Astrocyte of the cerebellum (primary cell): Measurements from ENCODE around the gene KLHL3.

Source experiments
- DNase-seq: peaks from one replicate; pipeline ENCODE4 v3.0.0-alpha.2; 2011; ENCODE audit warnings: low read depth
- H3K4me3 ChIP-seq: 2 replicates; pipeline ENCODE4 v1.5.1; 2011; ENCODE audit warnings: mild to moderate bottlenecking, low read depth, low read length, moderate library complexity
- in situ Hi-C: cut with HindIII; loops from 2 replicates; pipeline ENCODE4 v1.10.0; 2017; ENCODE audit warnings: low sequenced_read_pairs
- TF ChIP-seq, protein P1 (sequence below): IDR thresholded peaks from 2 replicates; pipeline ENCODE4 v1.5.1; 2012; ENCODE audit warnings: low read length, low read depth, moderate library complexity, mild to moderate bottlenecking; ENCODE audit errors: missing control alignments

KLHL3 gene

DNA sequence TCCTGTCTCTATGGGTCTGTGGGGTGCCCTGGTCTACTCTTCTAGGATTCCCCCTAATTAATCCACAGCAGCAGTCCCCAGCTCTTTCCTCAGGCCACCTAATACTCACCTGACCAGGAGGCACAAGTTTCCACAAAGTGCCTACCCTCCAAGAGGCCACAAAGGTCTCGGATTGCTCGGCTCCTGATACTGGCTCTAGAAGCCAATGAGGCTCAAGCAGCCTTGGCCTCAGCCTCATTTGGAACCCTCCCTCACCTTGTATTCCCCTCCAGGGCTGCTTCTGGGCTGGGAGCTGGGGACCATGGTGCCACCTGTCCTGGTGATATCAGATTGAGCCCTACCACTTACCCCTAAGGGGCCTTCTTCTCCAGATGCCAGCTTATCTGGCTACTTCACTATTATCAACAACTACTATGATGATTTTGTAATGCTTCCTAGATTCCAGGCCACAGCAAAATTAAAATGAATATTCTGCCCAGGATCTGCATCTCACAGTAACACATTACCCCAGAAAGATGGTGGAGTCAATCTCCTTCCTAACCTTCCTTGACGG is 133.1 kb downstream of the KLHL3 start:
- in situ Hi-C loops, result no loop called here
- no peak overlapping the region for H3K4me3 ChIP-seq
- TF ChIP-seq, protein P1, sequence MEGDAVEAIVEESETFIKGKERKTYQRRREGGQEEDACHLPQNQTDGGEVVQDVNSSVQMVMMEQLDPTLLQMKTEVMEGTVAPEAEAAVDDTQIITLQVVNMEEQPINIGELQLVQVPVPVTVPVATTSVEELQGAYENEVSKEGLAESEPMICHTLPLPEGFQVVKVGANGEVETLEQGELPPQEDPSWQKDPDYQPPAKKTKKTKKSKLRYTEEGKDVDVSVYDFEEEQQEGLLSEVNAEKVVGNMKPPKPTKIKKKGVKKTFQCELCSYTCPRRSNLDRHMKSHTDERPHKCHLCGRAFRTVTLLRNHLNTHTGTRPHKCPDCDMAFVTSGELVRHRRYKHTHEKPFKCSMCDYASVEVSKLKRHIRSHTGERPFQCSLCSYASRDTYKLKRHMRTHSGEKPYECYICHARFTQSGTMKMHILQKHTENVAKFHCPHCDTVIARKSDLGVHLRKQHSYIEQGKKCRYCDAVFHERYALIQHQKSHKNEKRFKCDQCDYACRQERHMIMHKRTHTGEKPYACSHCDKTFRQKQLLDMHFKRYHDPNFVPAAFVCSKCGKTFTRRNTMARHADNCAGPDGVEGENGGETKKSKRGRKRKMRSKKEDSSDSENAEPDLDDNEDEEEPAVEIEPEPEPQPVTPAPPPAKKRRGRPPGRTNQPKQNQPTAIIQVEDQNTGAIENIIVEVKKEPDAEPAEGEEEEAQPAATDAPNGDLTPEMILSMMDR, result no peak
- no peak for DNase-seq

DNA sequence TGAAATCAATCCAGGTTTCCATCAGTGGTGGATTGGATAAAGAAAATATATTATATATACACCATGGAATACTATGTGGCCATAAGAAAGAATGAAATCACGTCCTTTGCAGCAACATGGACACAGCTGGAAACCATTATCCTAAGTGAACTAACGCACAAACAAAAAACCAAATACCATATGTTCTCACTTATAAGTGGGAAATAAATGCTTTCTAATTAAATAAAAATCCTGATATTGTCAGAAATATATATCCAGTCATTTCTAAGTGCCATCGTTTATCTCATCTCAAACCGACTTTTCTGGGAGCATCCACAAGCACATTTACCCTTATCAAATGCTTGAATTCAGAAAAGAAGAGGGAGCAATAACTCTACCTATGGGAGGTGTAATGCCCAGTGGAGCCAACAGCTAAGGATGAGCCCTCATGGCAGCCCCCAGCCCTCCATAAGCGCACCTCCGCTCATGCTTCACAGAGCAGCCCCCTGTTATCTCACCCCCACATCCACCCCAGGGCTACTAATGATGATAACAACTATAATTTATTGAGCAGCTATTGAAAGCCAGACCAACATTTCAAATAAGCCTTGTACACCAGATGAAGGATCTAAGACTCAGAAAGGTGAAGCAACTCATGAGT is 135.0 kb downstream of the KLHL3 start:
- H3K4me3 ChIP-seq, result no peak overlapping the region
- DNase-seq, result no peak
- in situ Hi-C loops, result no loop called here
- TF ChIP-seq, protein P1, result no peak

DNA sequence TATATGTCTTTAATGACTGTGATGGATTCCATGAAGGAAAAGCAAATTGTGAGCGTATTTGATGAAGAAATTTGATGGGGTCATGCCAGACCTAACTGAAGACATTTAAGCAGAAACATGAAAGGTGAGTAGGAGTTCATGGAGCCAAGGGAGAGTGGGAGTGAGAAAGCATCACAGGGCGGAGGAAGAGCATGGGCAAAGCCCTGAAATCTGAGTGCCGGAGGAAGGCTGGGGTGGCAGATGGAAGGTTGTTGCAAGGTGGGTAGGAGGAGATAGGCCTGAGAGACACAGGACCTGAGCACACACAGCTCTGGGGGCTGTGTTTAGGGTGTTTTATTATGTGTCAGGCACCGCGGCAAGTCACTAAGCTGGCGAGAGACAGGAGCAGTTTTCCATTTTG is 136.4 kb downstream of the KLHL3 start:
- H3K4me3 ChIP-seq, result no peak overlapping the region
- TF ChIP-seq, protein P1, result no peak
- in situ Hi-C loops, result no loop called here
- DNase-seq, result no peak

DNA sequence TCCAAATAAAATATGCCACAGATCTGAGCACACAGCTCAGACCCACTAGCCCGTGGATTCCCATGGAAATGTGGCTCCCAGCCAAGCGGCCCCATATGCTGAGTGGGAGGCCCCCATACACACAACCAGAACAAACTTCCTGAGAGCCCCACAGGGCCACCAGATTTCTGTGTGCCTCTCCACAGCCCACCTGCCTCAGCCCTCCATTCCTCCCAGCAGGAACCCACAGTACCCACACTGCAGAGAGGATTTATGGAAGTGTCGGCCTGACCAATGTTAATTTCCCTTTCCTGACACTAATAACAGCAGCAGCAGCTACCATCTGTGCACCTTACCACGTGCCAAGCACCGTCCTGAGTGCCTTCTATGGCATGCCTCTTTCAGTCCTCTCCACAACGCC is 137.5 kb downstream of the KLHL3 start:
- no peak for DNase-seq
- in situ Hi-C loops, result no loop called here
- no peak overlapping the region for H3K4me3 ChIP-seq
- TF ChIP-seq, protein P1, result no peak

DNA sequence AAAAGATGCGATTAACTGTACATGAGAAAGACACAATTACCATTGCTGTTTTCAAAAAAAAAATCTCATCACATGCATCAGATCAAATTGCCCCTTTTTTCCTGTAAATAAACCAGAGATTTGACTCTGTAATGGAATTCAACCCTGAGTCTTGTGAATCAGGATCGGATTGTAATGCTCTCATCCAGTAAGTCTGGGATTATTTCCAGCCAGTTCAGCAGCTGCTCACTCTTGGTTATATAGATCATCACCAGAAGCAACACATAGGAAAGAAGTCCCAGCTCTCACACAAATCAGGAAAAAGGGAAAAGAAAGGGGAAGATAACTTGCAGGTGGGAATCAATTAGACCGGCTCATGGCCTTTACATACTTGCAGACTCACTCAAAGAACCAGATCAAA is 138.9 kb downstream of the KLHL3 start:
- DNase-seq, result no peak
- TF ChIP-seq, protein P1, result no peak
- in situ Hi-C loops, result no loop called here
- H3K4me3 ChIP-seq, result no peak overlapping the region

DNA sequence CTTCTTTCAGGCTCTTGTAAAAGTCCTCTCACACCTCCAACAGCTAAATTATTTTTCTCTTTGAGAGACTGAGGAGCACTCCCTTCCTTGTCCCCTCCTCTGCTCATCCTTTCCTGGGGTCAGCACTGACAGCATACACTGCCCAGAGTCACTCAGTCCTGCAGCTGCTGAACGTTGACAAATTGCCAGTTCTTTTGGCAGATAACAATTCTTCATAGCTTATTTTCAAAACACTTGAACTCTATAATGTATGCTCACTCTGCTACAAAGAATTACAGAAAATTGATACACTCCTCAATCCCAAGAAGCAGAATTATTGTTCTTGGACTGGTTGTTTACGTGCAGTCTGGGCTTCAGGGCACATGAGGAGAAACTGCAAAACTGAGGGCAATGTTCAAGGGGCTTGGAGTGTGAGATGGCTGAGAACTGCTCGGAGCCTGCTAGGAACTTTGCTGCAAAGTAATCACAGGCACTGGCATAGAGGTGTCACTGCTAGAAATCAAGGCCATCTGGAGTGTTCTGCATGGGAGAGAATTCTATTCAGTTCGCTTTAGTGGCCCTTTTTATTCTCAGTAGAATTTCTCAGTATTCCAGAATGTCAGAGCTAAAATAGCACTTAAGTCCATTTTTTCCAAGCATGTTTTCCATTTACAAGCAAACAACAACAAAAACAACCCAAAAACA is 140.4 kb downstream of the KLHL3 start:
- no peak overlapping the region for H3K4me3 ChIP-seq
- no peak for DNase-seq
- TF ChIP-seq, protein P1, result no peak
- in situ Hi-C loops, result no loop called here
